ENCODE data around the gene MSH3.

DNA sequence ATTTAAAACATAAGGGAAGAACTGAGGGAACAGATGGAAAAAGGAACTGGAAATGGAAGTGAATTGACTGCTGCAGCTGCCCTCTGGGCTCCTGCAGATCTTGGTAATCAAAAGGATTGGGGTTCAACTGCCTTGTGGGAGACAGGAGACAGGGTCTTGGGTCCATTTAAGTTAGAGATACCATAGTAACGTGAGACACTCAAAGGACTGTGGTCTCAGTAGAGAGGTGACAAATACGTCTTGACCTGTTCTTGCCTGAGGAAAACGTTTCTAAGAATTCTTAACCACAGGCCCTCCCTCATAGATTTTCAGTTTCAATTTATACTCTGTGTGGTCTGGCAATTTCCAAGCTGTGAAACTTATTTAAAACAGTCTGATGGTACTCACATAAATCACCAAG, 101.2 kb downstream of the MSH3 start:
- TF ChIP-seq, protein P1, sequence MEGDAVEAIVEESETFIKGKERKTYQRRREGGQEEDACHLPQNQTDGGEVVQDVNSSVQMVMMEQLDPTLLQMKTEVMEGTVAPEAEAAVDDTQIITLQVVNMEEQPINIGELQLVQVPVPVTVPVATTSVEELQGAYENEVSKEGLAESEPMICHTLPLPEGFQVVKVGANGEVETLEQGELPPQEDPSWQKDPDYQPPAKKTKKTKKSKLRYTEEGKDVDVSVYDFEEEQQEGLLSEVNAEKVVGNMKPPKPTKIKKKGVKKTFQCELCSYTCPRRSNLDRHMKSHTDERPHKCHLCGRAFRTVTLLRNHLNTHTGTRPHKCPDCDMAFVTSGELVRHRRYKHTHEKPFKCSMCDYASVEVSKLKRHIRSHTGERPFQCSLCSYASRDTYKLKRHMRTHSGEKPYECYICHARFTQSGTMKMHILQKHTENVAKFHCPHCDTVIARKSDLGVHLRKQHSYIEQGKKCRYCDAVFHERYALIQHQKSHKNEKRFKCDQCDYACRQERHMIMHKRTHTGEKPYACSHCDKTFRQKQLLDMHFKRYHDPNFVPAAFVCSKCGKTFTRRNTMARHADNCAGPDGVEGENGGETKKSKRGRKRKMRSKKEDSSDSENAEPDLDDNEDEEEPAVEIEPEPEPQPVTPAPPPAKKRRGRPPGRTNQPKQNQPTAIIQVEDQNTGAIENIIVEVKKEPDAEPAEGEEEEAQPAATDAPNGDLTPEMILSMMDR (IDR thresholded peaks at IDR 0.05), result no peak
- TF ChIP-seq POLR2AphosphoS5 (IDR thresholded peaks at IDR 0.05), result no peak

All from prostate gland (tissue), 2 donors.